Suppressor macrophage (primary cell): ENCODE data around the gene BRAF.
A peak's percentile ranks its signal among the peaks of the same experiment; 100 is the strongest.
"Not testable (repeated sequence)": the region's sequence is repeated elsewhere in the genome, so short reads cannot be mapped to it uniquely, and the experiment has no call there.

Experiments
- DNase-seq, 4 experiments: peaks; one replicate each; pipeline ENCODE4 v3.0.0-alpha.2; 2020 to 2022

BRAF gene

DNA sequence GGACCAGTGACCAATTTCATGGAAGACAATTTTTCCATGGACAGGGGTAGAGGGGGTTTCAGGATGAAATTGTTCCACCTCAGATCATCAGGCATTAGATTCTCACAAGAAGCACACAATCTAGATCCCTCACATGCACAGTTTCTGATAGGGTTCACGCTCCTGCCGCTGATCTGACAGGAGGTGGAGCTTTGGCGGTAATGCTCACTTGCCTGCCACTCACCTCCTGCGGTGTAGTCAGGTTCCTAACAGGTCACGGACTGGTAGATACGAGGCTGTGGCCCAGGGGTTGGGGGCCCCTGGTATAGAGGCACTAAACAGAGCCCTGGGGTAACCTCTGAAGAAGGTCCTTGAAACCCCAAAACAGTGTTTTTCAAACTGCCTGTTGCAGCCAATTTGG is 6.5 kb downstream of the BRAF start:
- no peak for DNase-seq

DNA sequence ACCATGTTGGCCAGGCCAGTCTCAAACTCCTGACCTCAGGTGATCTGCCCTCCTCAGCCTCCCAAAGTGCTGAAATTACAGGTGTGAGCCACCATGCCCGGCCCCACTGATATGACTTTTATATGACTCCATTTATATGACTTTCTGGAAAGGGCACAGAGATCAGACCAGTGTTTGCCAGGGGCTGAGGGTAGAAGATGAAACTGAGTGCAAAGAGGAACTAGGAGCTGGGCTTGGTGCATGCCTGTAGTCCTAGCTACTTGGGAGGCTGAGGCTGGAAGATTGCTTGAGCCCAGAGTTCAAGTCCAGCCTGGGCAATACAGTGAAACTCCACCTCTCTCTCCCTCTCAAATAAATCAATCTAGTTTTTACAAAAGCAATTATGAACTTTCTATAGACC is 7.5 kb downstream of the BRAF start:
- no peak for DNase-seq

DNA sequence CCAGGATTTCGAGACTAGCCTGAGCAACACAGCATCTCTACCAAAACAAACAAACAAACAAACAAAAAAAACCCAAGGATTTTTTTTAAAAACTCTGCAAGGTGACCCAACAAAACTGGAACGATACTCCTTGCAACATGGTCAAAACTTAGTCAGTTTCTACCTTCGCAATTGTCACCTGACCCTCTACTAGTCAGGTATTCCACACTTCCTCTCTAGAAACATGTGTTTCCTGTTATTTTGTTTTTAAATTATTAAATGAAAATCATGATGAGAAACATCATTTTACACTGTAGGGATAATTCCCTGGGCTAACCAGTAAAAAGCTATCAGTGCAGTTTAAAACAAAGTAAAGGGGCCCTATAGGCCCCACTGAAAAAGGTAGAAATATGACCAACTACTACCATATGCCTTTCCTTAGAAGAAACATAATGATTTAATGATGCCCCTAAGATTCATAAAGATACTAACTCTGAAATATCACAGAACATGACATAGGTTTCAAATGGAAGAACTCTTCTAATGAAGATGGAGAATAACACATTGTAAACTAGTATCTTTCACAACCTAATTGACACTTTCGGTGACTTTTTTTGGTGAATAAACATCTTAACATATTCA is 8.7 kb downstream of the BRAF start:
- DNase-seq: no peak

DNA sequence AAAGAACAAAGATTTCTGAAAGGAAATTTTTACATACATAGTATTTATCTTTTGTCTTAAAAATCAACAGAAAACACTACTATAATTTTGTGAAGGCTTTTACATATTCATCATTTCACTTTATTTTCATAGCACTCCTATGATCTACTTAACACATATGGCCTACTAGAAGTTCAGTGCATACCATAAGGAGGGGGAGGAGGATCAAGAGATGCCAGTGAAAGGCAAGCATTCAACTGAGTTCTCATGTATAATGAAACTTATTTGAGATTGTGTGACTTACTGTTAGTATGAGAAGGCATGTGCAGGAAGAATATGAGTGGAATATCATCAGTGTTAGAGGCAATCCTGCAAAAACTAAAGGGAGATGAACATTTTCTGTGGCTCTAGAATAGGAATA is 10.6 kb downstream of the BRAF start:
- no peak for DNase-seq

DNA sequence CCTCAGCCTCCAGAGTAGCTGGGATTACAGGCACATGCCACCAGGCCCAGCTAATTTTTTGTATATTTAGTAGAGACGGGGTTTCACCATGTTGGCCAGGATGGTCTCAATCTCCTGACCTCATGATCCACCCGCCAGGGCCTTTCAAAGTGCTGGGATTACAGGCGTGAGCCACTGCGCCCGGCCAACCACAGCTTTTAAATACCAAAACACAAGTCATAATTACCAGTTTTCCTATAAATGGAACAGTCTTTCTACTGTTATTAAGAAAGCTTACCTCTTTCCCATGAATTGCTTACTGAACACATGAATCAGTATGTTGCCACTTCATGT is 11.2 kb downstream of the BRAF start:
- not testable (repeated sequence) for DNase-seq

DNA sequence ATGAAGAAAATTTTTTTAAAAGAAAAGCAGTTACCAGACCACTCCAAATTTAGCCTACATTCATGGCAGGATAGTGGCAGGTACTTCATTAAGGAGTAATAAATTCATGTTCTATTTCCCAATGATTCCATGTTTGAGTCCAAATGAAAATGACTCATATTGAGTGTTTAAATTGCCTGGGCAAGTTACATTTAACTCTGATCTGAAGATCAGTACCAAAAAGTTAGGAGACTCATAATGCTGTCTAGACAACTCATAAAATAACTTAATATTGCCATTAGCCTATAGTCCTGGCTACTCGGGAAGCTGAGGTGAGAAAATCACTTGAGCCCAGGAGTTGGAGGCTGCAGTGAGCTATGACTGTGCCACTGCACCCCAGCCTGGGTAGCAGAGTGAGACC is 13.0 kb downstream of the BRAF start:
- no peak for DNase-seq

DNA sequence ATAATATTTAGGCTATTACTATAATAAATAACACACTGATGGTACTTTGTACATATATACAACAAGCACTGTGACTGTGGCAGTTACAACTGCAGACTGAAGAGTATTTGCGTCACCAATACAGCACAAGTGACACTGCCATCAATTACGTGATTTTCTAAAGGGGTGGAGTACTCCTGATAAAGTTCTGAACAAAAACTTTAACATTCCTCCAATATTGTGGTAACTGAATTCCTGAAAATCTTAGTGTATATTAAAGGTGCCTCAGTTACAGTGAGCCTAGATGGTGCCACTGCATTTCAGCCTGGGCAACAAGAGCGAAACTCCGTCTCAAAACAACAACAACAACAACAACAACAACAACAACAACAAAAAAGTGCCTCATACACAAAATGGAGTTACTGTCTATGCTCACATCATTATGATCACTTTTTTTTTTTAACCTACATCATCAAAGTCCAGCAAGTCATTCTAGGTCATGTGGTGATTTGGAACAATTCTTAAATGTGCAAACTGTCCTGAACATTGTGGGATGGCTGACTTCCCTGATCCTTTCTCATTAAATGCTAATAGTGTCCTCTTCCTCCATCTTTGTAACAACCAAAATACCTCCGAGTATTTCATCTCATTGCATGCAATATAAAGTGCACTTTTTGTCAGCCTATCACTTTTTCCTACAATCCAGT is 15.1 kb downstream of the BRAF start:
- no peak for DNase-seq

DNA sequence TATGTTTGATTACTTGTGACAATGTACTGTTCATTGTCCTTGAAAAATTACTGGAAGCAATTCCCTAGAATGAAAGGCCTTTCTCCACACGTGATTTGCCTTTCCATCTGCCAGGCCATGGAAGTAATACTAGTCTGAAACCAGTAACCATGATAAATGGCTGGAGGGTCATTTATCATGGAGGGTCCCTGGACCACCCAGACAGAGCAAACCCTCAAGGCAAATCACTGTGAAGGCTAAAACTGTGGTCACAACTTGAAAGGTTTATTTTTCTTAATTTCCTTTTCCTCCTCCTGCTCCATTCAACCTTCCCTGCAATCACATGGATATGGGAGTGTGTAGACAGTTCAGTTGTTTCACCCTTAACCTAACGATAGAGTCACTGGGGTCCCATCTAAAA is 16.4 kb downstream of the BRAF start:
- DNase-seq: no peak

DNA sequence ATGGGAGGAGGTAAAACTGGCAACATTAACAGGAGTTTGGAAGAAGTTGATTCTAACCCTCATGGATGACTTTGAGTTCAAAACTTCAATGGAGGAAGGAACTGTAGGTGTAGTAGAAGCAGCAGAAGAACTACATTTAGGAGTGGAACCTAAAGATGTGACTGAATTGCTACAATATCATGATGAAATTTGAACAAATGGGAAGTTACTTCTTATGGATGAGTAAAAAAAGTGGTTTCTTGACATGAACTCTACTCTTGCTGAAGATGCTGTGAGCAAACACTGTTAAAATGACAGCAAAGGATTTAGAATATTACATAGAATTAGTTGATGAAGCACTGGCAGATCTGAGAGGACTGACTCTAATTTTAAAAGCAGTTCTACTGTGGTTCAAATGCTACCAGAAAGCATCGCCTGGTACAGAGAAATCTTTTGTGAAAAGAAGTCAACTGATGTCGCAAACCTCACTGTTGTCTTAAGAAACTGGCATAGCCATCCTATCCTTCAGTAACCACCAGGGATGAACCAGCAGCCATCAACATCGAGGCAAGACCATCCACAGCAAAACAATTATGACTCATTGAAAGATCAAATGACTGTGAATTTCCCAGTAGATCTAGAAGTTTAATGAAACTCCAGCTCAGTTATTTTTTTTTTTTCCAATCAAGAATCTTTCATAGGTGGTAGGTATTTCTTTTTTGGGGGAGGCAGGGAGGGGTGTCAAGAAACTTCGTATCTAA is 20.8 kb downstream of the BRAF start:
- DNase-seq: peak in 2 of 4 experiments; percentile 24 to 40

DNA sequence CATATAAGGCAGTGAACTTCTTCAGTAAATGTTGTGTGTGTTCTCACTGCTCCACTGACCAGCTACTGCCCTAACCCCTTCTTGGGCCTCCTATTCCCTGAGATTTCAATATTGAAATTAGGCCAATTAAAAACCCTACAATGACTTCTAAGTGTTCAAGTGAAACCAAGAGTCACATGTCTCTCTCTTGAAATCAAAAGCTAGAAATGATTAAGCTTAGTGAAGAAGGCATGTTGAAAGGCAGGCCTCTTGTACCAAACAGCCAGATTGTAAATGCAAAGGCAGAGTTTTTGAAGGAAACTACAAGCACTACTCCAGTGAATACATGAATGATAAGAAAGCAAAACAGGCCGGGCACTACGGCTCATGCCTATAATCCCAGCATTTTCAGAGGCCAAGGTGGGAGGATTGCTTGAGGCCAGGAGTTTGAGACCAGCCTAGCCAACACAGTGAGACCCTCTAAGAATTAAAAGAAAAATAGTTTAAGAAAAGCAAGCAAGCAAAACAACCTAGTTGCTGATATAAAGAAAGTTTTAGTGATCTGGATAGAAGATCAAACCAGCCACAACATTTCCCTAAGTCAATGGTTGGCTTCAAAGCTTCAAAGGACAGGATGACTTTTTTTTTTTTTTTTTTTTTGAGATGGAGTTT is 22.3 kb downstream of the BRAF start:
- DNase-seq: no peak

DNA sequence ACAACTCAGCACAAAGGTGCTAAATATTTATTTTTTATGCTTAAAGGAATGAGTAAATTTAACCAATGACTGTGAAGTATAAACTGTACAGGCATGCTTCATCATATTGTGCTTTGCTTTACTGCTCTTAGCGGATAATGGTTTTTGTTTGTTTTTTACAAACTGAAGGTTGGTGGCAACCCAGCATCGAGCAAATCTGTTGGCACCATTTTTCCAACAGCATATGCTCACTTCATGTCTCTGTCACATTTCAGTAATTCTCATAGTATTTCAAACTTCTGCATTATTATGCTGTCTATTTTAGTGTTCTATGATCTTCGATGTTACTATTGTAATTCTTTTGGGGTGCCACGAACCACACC is 22.8 kb downstream of the BRAF start:
- DNase-seq: no peak

DNA sequence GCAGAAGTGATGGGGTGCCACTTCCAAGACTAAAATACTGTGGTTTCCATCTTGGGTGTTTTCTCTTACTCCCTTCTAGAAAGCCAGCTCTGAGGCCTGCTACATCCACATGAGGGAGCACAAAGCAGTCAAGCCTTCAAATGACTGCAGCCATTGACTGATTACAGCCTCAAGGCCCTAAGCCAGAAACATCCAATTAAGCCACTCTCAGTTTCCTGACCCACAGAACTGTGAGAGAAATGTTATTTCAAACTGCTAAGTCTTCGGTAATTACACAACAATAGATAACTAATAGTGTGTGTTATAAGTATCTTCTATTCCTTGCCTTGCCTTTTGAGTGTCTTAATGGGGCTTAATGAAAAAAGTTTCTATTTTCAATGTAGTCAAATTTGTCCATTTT is 24.8 kb downstream of the BRAF start:
- no peak for DNase-seq

DNA sequence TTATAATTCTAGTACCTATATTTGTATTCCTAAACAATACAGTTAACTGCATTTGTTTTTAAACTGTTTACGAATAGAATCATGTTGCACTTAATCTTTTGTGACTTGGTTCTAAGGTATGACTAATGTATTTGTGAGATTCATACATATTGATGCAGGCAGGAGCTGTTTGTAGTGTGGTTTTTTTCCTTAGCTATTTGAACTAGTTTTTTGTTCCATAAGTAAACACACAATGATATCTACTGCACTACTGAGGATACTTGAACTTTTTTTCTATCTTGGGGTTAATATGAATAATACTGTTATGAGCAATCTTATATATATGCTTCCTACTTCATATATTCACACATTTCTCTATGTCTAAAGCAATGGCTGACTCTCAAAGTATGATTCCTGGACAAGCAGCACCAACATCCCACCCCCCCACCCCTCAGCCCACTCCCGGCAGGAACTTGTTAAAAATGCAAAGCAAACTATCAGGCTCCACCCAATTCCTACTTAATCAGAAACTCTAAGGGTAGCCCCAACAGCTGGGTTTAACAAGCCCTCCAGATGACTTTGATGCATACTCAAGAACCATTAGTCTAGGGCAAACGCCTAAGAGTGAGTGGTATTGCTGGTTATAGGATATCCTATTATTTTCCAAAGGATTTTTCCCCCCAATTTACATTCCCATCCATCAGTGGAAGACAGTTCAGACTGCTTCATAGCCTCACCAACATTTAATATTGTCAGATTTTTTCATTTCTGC is 25.8 kb downstream of the BRAF start:
- DNase-seq: no peak

DNA sequence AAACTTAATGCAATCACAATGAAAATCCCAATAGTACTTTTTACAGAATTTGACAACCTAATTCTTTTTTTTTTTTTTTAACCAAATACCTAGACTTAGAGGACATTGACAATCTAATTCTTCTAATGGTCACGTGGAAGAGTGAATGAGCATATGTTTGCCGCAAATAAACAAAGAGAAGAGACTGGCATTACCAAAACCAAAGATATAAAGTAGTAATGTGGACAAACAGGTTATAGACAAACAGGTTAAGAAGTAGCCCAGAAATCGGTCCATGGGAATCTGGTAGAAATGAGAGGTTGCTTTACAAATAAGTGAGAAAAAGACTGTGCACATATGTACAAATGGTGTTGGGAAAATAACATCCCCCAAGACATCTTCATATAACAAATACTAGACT is 27.7 kb downstream of the BRAF start:
- DNase-seq: no peak

DNA sequence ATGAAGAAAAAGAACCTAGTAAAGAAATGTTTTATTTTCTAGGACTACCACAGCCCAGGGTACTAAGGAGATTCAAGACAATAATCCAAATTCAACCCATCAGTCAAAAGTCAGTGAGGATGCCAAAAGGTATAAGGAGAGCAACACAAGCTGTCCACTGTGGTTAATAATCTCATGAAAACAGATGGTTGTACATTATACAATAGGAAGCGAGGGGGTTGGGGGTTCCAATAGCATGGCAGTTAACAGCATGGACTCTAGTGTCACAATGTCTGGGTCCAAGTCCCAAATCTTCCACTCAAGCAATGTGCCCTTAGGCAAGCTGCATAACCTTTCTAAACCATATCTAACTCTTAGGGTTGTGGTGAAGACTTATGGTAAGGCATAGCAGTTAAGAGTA is 35.1 kb downstream of the BRAF start:
- DNase-seq: no peak

DNA sequence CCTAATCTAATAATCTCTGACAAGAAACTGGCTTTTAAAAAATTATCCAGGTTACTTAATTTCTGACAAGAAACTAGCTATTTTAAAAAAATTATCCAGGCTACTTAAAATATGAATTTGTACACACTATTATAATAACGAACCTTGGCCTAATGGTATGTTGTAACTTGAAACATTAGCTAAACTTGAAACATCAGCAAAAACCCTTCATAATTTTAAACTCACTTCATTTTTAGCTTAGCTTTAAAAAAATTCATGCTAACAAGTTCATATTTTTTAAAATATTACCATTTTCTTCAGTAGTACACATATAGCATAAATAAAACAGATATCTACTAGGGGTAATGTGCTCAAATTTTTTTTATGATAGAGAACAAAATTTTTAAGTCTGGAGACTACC is 35.6 kb downstream of the BRAF start:
- DNase-seq: no peak

DNA sequence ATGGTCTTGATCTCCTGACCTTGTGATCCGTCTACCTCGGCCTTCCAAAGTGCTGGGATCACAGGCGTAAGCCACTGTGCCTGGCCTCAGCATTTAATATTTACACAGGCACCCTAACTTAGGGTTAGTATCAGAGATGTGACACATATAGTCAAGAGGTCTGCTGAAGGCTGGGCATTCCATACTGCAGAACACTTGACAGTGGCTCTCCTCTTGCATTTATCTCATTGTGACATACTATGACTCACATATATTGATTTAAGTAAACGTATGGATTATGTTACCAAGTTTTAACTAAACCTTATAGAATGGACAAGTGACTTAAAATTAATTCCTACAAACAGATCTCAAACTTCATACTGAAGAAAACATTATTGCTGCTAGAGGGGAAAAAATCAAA is 36.6 kb downstream of the BRAF start:
- no peak for DNase-seq

DNA sequence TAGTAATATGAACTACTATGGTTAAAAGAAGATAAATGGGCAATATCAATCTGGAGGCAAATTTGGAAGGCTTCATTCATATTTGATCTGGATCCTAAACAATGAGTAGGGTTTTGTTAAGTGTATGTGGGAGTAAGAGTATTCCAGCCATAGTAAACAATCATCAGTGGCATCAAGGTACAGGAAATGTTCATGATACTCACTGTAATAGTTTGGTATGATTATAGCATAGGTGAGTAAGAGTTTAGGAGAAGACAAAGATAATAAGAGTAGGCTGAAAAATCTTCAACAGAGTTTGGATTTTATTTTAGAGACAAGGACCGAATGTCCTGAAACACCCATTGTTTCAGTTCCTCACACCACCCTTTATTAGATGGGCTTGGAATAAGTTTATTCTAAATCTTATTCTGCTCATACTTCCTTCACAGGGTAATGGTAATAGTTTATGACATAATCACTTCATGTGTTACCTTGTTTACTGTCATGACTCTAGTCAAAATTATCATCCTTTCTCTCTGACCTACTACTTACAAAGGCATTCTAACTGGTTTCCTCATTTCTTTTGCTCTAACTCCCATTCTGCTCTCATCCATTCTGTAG is 38.9 kb downstream of the BRAF start:
- peak in 1 of 4 experiments; percentile 8 for DNase-seq

DNA sequence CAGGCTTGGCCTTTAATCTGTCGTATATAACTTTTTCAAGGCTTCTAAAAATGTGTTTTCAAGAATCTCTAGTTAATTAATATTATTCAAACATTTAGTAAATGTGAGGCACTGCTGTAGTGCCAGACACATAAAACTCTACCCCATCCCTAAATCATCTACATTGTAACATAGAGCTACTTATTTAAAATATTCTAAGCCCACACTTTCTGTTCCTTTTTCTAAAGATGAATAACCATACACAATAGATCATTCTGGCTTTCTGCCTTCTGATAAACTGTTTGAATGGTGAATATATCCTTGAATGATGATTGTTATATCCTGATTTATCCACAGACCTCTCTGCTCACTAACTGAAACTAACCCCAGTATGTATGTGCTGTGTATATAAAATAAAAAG is 41.4 kb downstream of the BRAF start:
- DNase-seq: no peak

DNA sequence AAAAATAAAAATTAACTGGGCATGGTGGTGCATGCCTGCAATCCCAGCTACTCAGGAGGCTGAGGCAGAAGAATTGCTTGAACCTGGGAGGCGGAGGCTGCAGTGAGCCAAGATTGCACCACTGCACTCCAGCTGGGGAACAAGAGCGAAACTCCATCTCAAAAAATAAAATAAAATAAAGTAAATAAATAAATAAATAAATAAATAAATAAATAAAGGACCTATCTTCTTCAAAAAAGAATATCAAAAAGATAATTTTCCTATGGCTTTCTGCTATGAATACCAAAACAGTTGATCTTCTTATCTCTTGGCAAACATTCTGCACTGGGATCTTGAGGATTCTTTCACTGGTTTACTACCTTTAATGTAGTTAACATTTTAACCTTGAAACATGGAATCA is 41.9 kb downstream of the BRAF start:
- not testable (repeated sequence) for DNase-seq

DNA sequence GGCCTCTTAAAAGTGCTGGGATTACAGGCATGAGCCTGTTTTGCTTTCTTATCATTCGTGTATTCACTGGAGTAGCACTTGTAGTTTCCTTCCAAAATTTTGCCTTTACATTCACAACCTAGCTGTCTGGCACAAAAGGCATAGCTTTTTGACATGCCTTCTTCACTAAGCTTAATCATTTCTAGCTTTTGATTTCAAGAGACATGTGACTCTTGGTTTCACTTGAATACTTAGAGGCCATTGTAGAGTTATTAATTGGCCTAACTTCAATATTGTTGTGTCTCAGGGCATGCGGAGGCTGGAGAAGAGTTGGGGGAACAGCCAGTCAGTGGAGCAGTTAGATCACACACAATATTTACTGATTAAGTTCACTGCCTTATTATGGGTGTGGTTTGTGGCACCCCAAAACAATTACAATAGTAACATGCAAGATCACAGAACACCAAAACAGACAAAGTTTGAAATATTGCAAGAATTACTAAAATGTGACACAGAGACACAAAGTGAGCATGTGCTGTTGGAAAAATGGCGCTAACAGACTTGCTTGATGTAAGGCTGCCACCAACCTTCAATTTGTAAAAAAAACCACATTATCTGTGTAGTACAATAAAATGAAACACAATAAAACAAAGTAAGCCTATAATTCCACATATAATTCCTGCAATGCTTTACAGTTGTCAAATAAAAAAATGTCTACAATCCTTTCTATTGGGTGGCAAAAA is 43.1 kb downstream of the BRAF start:
- no peak for DNase-seq

DNA sequence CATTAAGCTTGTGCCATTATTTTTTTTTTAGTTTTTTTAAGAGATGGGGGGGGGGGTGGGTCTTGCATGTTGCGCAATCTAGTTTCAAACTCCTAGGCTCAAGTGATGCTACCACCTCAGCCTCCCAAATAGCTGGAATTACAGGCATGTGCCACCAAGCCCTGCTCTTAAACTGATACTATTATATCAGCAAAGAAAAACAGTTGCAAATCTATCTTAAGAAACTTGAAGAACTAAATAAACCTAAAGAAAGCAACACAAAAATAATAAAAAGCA is 47.5 kb downstream of the BRAF start:
- DNase-seq: no peak
